LNCAP (cell line): ENCODE data around the gene RHOH.

ENCODE experiments used
- TF ChIP-seq, protein P1 (sequence below): fragments of 450-650 bp; IDR thresholded peaks from 2 replicates; pipeline ENCODE4 v1.5.1; 2017; ENCODE audit warnings: mild to moderate bottlenecking

Gene RHOH

DNA sequence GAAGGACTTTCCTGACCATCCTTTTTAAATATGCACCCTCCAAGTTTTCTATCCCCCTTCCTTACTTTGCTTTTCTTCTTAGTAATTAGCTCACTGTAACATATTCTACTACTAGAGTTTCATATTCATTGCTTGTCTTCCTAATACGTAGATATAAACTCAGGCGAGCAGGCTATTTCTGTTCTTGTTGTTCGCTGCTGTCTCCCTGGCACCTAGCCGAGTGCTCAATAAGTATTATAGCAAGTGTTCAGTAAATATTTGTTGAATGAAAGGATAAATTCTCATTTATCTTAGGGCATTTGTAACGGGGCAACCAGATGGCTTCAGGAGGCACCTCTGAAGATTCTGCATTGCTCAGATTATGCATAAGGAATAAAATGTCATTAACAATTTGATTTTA, 6.8 kb upstream of the RHOH start:
- TF ChIP-seq, protein P1, sequence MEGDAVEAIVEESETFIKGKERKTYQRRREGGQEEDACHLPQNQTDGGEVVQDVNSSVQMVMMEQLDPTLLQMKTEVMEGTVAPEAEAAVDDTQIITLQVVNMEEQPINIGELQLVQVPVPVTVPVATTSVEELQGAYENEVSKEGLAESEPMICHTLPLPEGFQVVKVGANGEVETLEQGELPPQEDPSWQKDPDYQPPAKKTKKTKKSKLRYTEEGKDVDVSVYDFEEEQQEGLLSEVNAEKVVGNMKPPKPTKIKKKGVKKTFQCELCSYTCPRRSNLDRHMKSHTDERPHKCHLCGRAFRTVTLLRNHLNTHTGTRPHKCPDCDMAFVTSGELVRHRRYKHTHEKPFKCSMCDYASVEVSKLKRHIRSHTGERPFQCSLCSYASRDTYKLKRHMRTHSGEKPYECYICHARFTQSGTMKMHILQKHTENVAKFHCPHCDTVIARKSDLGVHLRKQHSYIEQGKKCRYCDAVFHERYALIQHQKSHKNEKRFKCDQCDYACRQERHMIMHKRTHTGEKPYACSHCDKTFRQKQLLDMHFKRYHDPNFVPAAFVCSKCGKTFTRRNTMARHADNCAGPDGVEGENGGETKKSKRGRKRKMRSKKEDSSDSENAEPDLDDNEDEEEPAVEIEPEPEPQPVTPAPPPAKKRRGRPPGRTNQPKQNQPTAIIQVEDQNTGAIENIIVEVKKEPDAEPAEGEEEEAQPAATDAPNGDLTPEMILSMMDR: no peak

DNA sequence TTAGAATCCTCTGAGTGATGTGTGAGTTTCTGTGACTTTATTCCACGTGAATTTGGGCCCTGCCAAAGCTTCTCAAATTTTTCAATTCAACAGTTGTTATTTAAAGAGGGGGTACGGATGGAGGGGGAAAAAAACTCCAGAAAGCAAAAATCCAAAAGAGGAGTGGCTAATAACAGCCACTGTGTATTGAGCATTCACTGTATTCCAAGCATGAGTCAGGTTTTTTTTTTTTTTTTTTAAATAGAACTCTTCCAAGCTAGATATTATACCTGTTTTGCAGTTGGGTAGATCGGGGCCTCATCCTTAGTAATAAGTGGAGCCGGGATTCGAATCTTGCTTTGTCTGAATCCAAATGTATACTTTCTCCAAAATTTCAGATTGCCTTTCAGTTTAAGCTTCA, 6.4 kb upstream of the RHOH start:
- TF ChIP-seq, protein P1: no peak

DNA sequence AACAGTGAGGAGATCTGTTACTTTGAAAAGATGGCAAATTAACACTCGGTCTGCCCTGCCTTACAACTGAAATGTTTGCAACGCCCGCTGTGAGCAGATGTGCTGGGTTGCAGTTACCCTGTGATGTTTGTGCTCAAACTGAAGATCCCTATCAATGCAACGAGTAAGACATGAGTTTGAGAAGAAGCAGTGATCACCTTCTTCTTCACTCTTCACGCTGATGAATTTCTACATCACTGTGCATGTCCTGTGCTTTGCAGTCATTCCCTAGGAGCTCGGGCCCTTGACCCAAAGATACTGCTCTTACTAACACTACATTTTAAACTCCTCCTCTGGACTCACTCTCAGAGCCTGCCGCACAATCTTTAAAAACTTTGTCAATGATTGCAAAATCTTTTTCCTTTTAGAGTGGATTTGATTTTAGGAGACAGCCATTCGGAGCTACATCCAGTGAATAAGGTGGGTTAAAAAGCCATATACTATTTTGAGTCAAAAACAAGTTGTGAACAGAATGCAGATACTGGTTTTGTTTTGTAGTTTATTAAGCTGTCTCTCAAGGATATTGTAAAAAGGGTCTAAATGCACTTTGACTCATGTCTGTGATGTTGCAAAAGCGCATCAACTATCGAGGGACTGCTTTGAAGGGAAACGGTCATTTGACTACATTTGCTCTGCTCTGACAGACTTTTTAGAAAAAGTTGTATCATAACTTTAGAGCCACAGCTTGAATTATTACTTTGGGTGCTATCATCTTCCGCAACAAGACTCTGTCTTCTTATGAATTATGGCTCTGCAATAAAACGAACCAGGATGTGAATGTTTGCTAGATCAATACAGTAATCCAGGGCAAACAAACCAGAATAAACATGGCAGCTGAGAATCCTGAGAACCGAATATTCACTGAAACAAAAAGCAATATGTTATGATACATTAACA, 5.7 kb upstream of the RHOH start:
- TF ChIP-seq, protein P1: no peak

DNA sequence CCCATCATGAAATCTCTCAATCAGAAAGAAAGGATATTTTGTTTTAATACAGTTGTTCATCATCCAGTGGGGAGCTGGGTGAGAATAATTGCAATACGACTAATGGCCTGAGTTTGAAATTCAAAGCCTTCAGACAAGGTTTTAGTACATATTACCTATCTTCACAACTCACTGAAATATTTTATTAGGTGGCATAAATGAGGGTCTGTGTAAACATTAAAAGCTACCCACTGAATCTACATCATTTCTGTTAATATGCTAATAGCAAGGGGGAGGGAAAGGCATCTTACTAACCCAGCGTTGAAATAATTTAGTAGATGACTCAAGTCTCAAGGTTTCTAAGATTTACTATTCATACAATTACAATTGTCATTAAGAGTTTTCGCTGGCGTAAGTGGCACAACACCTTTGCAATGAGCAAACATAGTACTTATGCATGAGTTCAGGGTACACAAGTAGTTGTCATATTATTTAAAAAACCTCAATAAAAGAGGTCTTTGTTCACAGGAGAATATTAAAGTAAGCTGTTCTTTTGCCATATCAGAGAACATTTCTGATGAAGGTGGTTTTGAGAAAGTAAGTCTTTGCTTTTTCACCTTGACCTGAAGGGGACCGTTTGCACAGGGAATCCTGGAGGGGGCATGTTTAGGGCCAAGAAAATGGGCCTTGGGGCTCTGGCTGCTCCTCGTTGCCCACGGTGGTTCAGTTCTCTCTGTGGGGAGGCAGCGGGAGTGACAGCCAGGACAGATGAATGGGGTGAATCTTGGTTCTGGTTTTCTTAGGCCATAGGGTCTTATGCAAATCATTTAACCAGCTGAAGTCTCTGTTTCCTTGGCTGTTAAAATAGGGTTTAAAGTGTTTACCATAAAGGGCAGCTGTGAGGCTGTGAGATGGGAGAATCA, 4.5 kb upstream of the RHOH start:
- TF ChIP-seq, protein P1: no peak

DNA sequence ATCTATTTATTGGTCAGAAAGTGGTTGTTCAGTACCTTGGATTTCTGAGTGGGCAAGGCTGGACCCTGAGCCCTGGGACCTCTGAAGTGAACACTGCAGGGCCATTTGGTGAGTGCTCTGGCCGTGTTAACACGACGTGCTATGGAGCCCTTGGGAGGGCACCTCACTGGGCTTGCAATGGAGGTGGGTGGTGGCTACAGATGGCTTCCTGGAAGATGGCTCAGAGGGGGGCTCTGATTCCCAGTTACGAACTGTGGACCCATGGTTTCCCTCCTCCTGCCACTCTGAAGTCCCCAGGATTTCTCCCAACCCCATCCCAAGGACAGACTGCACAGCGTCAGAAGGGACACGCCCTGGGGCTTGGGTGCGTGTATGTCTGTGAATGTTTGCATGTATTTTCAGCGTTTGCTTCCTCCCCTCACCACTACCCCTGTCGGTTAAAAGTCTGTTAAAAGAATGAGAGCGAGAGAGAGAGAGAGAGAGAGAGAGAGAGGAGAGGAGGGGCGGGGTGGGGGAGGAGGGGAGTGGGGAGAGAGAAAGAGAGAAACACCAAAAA, 3.7 kb upstream of the RHOH start:
- TF ChIP-seq, protein P1: no peak

DNA sequence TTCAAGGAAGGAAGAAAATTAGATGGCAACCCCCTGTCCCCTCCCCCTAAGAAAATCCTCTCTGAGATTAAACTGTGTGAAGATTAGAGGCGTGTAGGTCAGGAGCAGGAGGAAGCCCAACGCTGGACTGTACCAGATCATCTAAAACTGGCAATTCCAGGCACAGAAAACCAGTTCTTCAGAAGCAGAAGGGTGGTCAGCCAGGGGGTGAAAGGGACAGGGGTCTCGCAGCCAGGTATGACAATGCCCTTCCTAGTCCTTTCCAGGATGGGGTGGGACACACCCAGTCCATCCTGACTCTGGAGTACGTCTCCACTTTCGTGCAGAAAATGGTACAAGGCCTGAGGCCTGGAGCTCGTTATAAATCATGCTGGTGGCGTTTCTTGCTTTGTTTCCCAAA, 3.3 kb upstream of the RHOH start:
- TF ChIP-seq, protein P1: no peak

DNA sequence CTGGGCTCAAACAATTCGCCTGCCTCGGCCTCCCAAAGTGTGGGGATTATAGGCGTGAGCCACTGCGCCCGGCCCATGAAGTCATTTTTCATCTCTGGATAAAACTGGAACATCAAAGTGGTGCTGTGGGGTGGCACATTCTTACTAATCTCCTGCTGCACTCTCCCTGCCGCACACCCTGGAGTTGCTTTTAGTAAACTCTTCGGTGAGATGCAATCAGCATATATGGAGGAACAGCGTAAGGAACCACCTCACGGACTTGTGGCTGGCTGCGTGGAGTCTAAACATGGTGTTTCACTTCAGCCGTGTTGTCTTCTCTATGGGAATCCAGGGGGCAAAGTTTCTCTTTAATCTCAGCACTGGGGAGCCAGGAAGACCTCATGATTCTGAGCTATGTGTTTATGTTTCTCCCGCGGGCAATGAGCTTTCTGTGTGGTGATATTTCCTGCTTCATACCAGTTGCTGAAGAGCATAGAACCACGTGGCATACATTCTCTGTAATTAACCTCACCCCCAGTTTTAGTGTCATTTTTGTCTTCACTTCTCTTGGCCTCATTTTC, 2.1 kb upstream of the RHOH start:
- TF ChIP-seq, protein P1: no peak
